PFSK-1 (cell line): ENCODE results near the gene NXPH1.

Experiments used
- FOXP2 ChIP-seq: optimal IDR thresholded peaks from 2 replicates; pipeline ENCODE3; 2011; ENCODE audit warnings: borderline replicate concordance, control low read depth, inconsistent platforms; ENCODE audit not compliant: insufficient read depth; ENCODE audit errors: extremely low read length, extremely low read depth
- POLR2AphosphoS5 ChIP-seq: IDR thresholded peaks from 2 replicates; pipeline ENCODE4 v1.6.1; 2012; ENCODE audit warnings: low read depth, mild to moderate bottlenecking, control low read depth, low read length, moderate library complexity
- SIN3A ChIP-seq: IDR thresholded peaks from 2 replicates; pipeline ENCODE4 v1.6.1; 2012; ENCODE audit warnings: mild to moderate bottlenecking, low read length, moderate library complexity, borderline replicate concordance; ENCODE audit not compliant: insufficient read depth
- TAF1 ChIP-seq: IDR thresholded peaks from 2 replicates; pipeline ENCODE4 v1.6.1; 2012; ENCODE audit warnings: low read length, control low read depth, borderline replicate concordance; ENCODE audit not compliant: insufficient read depth
- TF ChIP-seq, protein P1 (sequence below), 2 experiments: IDR thresholded peaks; 2 replicates each; pipeline versions ENCODE4 v1.6.1 to v1.8.0; 2011 to 2012; ENCODE audit warnings: low read depth in 2 of 2, low read length in 2 of 2, control low read depth in 1 of 2, inconsistent platforms in 1 of 2, mild to moderate bottlenecking in 1 of 2, moderate library complexity in 1 of 2; ENCODE audit not compliant: insufficient read depth in 1 of 2

The NXPH1 gene

DNA sequence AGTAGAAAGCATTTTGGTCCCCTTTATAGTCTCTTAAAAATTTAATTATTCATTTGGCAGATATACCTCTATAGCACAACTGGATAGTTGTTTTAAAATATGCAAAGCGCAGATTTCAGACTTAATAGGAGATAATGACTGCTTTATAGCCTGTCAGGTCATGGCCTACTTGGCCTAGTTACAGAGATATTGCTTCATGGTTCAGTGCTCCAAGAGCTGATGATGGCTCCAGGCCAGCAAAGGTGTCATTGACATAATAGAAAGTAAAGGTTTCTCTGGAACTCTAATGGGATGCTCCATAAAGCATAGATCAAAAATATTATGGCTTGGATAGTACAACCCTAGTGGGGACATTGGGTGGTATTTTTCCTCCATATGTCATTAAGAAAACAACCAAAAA, 285.7 kb downstream of the NXPH1 start:
- TF ChIP-seq FOXP2 (no peak), TAF1 (no peak)

DNA sequence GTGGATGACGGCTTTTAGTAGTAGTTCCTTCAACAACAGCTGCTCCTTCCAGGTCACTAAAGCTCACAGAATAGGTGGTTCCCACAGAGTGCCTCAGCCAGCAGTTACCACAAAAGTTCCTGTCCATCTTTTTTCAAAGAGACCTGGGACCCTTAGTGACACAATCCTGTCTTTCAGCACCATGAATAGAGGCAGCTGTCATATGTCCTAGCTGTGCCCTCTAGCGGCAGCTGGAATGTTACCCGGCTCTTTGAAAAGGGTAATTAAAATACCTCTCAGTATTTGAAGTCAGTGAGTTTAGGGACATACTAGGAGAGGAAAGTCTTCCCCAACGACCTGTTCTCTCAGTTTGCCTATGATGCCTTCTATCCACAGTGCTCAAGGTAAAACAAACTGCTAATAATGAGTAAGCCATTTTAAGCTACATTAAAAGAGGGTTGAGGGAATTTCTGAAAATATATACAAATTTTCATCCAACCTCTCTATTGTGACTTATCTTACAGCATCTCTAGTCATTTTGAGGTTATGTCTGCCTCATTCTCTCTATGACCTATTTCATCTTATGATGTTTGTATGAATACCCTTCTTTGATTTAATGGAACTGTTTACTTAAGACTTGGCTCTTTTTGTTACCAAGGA, 290.8 kb downstream of the NXPH1 start:
- TF ChIP-seq, protein P1, sequence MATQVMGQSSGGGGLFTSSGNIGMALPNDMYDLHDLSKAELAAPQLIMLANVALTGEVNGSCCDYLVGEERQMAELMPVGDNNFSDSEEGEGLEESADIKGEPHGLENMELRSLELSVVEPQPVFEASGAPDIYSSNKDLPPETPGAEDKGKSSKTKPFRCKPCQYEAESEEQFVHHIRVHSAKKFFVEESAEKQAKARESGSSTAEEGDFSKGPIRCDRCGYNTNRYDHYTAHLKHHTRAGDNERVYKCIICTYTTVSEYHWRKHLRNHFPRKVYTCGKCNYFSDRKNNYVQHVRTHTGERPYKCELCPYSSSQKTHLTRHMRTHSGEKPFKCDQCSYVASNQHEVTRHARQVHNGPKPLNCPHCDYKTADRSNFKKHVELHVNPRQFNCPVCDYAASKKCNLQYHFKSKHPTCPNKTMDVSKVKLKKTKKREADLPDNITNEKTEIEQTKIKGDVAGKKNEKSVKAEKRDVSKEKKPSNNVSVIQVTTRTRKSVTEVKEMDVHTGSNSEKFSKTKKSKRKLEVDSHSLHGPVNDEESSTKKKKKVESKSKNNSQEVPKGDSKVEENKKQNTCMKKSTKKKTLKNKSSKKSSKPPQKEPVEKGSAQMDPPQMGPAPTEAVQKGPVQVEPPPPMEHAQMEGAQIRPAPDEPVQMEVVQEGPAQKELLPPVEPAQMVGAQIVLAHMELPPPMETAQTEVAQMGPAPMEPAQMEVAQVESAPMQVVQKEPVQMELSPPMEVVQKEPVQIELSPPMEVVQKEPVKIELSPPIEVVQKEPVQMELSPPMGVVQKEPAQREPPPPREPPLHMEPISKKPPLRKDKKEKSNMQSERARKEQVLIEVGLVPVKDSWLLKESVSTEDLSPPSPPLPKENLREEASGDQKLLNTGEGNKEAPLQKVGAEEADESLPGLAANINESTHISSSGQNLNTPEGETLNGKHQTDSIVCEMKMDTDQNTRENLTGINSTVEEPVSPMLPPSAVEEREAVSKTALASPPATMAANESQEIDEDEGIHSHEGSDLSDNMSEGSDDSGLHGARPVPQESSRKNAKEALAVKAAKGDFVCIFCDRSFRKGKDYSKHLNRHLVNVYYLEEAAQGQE (IDR thresholded peaks at IDR 0.05; ENCODE audit: insufficient read depth in 1 of 2, low read depth in 2 of 2, low read length in 2 of 2) = peak; percentile 80 to 95
- TF ChIP-seq SIN3A = no peak

DNA sequence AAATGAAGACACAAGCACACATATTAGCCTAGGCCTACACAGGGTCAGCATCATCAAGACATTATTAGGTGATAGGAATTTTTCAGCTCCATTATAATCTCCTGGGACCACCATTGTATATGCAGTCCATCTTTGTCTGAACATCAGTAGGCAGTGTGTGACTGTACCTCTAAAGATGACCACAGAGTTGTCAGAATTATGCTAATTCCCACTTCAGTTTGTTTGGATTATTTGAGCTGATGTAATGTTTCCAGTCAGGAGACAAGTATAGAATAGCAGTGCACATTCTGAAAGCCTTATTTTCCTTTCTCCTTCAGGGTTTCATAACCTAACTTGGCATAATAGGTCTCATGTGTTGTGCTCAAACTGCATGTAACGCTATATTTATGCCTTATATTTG, 306.4 kb downstream of the NXPH1 start:
- TF ChIP-seq TAF1 (no peak), POLR2AphosphoS5 (no peak), SIN3A (no peak), FOXP2 (no peak)
- TF ChIP-seq, protein P1 (IDR thresholded peaks at IDR 0.05; ENCODE audit: insufficient read depth in 1 of 2, low read depth in 2 of 2, low read length in 2 of 2) = no peak

DNA sequence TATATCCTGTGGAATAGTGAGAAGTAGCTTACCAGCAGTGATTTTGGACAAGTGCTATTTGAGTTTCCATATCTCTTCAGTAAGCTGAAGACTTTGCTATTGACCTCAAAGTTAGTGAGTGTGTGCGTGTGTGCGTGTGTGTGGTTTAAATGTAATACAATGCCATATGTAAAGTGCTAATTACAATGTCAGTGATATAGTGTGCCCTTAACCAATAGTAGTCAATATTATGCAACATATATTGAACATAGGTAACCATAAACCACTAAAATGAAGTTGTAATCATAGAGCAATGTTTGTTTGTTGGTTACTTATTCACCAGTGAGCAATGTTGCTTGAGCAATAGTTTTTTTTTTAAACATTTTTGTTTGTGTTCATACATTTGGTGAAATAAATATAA, 309.4 kb downstream of the NXPH1 start:
- TF ChIP-seq, protein P1 (IDR thresholded peaks at IDR 0.05; ENCODE audit: insufficient read depth in 1 of 2, low read depth in 2 of 2, low read length in 2 of 2) = no peak
- TF ChIP-seq SIN3A (no peak), TAF1 (no peak), FOXP2 (no peak)

DNA sequence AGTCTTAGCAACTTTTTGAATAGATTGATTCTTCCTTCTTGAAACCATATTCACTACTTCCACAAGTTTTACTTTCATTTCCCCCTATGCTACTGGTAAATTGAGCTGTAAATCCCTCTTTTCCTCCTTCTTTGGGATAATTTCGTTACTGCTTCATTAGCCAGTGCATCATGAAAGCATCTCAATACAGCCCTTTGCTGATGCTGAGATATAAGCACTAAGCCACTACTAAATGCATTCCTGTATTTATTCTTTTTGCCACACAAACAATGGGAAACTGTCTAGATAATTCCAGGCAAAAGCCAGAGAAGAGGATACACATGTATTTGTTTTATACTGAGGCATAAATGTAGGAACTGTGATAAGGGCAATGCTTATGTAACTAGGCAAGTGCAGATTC, 313.9 kb downstream of the NXPH1 start:
- TF ChIP-seq POLR2AphosphoS5 (no peak), SIN3A (no peak), FOXP2 (no peak)
- TF ChIP-seq, protein P1 (IDR thresholded peaks at IDR 0.05; ENCODE audit: insufficient read depth in 1 of 2, low read depth in 2 of 2, low read length in 2 of 2) = no peak
